GM18499 (cell line): ENCODE measurements around the gene MCTS1.
"Not testable (repeated sequence)": the region's sequence is repeated elsewhere in the genome, so short reads cannot be mapped to it uniquely, and the experiment has no call there.

Source experiments
- ATAC-seq: cut with Tn5 transposase; IDR thresholded peaks from one replicate; pipeline ENCODE4 v1.9.1; 2021; ENCODE audit warnings: moderate number of reproducible peaks; ENCODE audit not compliant: insufficient read depth, unreplicated experiment

The MCTS1 gene, protein sequence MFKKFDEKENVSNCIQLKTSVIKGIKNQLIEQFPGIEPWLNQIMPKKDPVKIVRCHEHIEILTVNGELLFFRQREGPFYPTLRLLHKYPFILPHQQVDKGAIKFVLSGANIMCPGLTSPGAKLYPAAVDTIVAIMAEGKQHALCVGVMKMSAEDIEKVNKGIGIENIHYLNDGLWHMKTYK

DNA sequence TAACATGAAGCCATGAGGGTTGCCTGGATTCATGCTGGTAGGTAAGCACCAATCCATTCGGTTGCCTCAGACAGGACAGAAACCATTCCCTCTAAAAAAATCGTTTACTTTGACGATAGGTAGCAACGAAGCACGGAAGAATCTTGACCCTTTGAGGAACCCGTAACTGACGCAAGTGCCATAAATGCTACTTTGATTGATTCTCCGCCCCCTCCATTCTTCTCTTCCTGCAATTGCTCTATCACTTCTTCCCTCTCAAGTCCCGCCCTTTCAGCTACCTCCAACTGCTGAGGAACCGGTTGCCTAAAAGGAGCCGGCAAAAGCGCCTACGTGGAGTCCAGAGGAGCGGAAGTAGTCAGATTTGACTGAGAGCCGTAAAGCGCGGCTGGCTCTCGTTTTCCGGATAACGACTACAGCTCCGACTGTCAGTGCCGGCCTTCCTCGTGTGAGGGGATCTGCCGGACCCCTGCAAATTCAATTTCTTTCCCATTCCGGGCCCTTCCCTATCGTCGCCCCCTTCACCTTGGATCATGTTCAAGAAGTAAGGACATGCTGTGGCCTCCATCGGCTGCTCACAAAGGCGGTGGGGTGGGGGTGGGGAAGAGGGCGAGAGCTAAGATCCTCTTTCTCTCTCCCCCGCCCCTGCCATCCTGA, at the start of gene MCTS1:
Gene MCTS1, plus strand, starts transcription at position 395 of the 654 bp plus-strand sequence. Its CDS starts 136 bp downstream, at position 531.
- peak; percentile 92 for ATAC-seq

DNA sequence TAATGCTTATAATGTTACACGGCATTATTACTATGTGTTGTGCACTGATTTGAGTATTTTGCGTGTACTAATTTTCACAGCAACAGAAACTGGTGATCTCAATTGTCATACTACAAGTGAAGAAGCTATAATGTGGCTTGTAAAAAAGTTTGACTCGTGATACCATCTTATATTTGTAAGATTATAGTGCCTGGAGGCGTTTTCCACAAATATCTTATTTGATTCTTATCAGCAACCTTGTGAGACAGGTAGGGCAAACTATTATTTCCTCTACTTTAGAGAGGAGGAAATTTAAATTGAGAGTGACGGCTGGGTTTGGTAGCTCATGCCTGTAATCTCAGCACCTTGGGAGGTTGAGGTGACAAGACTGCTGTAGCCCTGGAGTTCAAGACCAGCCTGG, 47.6 kb upstream of the MCTS1 start:
- no peak for ATAC-seq

DNA sequence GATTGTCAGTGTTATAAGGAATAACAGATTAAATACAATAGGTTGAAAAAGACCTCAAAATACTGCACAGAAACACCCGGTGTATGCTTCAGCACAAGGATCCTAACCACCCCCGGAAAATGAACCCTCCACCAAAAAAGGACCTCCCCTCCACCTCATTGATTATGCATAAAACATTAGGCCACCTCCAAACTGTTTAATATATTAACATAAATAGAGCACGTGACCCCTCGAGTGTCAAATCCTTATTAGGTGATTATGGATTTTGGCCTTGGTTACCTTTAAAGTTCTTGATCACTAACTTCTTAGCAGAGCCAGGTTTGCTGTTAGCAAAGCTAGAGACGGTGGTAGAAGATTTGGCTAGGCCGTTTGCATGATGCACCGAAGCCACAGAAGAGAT, 44.1 kb upstream of the MCTS1 start:
- no peak for ATAC-seq

DNA sequence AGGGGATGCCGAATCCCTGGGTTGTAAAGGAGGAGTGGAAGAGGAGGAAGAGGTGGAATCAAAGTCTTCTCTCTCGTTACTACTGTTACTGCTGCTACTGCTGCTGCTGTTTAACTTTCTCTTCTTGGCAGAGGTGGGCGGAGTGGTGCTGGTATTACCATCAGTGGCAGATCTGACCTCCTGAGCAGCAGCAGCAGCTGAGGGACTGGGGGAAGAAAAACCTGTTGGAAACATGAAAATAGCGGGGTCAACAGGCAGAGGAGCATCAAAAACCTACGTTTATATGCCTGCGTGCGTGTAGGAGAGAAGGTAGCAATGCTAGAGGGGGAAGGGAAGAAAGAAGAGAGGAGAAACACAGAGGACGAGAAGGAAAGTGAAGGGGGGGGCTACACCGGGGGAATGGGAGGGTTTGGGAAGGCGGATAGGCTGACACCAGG, 43.5 kb upstream of the MCTS1 start:
- peak; percentile 30 for ATAC-seq

DNA sequence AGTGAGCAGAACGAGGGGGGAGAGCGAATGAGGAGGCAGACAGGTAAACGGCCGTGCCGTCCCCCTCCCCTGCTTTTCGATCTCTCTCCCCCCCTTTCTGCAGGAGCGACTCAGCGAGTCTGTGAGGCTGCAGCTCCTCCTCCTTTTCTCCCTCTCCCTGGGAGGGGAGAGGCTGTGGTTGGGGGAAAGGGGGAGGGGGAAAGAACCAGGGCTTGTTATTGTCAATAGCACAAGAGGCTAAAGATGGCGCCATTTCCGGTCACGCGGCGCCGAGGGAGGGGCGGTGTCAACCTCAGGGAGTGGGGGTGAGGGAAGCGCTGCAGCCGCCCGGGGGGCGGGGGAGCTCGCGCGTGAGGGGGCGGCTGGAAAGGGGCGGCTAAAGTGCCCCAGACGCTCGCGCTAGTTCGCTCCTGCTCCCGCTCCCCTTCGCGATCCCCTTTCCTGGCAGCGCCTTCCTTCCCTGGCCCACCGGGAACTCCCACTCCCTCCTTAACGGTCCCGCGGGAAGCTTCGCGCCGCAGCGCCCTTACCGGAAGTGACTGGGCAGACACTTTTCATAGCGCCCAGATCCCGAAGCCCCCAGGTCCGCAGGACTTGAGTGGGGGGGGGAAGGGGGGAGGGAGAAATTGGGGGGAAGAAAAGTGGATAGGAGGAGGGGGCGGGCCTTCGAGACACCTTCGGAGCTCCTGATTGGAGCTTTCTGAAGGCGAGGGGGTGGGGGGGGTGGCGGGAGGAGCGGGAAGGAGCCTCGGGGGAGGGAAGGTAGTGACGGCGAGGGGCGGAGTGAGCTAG, 42.9 kb upstream of the MCTS1 start, which contains the start of gene CUL4B:
Gene CUL4B, minus strand, starts transcription at position 121 of the 792 bp plus-strand sequence. CDS start 324 bp downstream, outside the sequence.
- ATAC-seq = peak; percentile 61

DNA sequence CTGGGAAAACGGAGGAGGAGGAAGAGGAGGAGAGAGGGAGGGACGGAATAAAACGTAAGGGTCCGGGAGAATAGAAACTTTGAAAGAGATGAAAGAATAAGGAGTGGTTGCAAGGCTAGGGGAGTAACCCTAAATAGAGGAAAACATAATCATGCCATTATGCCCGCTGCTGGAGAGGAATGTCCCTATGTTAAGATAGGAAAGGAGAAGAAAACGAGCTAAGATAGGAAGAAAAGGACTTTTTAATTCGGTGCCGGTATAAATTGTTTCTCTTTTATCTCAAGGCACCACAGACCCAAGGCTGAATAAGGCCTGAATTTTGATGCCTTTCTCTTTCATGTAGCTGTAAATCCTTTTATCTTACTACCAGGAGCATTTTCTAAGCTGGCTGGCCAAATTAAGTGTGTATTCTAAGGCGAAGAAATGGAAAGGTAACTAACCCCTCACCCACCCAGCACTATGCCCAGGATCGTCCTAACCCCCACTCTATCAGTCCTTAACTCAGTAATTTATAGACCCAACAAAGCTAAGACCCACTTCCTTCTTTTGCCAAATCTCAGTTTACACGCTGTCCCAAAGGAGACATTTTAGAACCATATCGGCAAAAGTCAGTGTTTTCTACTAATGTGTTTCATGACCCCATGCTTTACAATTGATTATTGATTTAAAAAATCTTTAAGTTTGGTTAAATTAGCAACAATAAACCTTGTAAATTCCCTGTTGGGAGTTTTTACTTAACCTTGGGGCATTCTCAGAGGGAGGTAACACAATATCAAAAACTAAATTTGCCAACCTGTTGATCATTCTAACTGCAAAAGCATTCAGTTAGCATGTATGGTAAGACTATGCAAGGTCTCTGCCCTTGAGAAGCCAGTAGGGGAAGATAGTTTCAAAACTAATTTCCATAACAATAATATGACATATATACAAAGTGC, 42.0 kb upstream of the MCTS1 start:
- no peak for ATAC-seq

DNA sequence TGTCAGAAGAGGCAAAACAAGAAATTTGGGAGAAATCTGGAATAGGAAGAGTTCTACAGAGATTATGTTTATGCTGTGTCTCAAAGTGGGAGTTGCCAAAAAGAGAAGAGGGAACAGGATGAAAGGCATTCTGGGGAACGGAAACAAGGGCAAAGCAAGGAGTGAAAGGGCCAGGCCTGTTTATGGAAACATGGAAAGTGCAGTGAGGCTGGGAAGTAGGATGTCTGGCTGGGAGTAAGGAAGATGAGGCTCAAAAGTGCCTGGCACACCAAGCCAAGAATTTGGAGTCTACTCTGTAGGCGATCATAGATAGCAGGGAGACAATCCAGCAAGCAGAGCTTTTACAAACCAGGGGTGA, 41.4 kb upstream of the MCTS1 start:
- no peak for ATAC-seq

DNA sequence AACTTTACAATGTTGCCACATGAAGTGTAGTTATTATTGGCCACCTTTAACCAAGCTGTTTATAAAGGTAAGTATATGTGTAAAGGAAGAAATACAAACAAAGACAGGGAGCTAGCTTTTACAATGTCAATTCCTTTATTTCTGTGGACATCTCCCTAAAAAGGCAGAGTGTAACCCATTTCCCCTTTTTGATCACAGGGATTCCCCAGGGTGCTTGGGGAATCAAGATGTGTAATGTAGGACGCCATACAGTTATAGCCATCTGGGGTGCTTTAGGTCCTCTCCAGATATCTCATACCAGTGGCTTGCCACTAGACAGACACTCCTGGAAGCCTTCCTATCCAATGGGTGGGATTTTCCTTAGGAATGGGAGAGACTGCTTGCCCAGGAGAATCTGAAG, 39.0 kb upstream of the MCTS1 start:
- ATAC-seq = no peak

DNA sequence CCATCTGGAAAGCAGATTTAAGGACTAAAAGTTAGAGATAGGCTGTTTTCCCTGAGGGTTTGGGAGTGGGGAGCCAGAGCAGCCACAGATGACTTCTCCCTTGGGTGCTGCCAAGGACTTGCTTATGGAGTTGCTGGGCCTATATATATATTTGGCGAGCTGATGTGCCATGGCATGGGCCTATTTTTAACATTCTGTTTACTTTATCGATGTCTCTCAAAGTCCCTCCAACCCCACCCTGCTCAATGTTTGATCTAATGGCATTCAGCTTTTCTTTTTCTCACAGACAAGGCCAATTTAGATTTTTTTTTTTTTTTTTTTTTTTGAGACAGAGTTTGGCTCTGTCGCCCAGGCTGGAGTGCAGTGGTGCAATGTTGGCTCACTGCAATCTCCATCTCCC, 37.1 kb upstream of the MCTS1 start:
- no peak for ATAC-seq

DNA sequence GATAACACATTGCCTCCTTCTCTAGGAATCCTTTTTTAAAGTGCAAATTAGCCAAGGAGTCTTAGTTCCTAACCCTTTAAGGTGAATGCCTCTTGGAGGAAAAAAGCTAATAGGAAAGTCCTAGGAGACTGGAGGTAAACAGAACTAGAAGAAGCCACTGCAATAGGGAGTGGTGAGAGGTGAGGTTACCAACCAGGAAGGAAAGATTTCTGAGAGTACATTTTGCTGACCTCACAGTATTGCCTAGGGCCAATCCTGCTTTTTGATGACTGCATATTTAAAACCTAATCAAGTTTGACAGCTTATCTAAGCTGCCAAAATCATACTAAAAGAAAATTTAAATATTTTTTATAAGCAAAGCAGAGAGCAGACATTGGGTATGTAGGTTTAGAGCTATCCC, 35.9 kb upstream of the MCTS1 start:
- no peak for ATAC-seq

DNA sequence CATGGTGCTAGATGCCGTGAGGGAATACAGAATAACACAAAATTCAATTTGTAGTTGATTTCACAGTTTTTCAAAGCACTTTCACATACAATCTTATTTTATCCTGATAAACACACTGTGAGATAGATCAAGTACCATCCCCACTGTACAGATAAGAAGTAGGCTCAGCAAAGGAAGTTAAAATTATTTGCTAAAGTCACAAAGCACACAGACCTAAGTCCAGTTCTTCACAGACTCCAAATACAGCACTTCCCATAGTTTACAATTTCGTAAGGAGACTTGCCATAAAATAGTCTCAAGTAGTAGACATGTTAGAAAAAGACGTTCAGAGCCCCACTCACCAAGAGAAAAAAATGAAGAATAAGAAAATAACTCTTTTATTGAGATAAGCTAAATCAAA, 35.3 kb upstream of the MCTS1 start:
- no peak for ATAC-seq

DNA sequence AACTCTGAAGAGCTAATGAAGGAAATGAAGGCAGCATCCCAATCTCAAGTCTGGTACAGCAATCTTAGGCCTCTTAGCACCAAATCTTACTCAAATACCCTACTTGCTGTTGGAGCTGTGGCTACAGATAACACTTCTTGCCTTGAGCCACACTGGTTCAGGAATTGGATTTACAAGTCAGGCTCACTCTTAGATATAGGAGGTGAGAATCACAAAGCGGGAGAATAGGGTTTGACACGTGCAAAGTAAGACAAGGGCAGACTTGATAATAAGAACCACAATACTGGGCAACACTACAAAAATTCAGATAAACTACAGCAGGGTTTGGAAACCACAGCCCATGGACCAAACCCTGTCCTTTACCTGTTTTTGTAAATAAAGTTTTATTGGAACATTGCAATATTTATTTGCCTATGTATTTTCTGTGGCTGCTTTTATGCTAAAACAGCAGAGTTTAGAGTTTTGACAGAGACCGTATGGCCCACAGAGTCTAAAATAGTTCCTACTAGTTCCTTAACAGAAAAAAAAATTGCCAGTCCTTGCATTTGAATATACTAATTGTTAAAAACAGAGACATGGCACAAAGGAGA, 33.8 kb upstream of the MCTS1 start:
- no peak for ATAC-seq

DNA sequence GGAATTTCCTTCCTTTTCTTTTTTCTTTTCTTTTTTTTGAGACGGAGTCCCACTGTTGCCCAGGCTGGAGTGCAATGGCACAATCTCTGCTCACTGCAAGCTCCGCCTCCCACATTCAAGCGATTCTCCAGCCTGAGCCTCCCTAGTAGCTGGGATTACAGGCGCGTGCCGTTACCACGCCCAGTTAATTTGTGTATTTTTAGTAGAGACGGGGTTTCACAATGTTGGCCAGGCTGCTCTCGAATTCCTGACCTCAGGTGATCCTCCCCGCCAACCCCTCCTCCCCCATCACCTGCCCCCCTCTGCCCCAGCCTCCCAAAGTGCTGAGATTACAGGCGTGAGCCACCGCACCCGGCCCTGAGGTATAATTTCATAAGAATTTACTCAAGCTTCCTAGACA, 30.1 kb upstream of the MCTS1 start:
- ATAC-seq = not testable (repeated sequence)

DNA sequence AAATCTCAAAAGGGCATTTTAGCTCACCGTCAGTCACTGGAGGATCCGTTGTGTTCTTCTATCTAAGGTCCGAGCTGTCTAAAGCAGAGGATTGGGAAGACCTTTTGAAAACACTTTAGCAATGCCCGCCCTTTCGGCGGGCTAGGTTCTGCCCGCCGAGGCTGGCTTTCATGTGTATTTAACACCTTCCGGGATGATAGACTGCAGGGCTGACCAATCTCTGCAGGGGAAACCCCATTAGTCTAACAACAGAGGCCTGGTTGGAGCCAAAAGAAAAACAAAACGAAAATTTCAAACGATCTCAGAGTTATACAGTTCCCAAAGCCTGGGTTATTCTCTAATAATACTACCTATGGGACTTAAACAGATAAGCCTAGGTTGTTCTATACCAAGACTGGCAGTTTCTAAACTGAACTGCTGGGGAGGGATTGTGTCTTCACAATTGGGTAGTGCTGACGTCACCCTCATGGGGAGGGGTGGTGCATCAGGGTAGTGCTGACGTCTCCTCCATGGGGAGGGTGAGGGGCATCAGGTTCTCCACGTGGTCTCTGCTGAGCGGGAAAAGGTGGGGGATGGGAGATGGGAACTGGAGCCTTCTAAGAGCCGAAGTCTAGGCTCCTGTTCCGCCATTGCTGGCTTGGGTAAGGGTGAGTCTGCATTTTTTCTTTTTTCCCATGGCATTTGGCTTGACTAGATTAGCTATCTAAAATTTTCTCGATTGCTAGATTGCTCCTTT, 28.4 kb upstream of the MCTS1 start:
- no peak for ATAC-seq

DNA sequence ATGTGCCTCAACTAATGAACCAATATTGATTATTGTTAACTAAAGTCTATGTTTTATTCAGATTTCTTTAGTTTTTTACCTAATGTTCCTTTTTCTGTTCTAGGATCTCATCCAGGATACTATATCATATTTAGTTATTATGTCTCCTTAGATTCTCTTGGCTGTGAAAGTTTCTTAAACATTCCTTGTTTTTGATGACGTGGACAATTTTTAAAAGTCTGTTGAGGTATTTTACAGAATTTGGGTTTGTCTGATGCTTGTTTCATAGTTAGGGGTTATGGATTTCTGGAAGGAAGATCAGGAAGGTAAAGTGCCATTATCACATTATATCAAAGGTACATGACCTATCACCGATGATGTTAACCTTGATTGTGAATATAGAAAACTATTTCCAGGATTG, 18.2 kb upstream of the MCTS1 start:
- ATAC-seq = no peak

DNA sequence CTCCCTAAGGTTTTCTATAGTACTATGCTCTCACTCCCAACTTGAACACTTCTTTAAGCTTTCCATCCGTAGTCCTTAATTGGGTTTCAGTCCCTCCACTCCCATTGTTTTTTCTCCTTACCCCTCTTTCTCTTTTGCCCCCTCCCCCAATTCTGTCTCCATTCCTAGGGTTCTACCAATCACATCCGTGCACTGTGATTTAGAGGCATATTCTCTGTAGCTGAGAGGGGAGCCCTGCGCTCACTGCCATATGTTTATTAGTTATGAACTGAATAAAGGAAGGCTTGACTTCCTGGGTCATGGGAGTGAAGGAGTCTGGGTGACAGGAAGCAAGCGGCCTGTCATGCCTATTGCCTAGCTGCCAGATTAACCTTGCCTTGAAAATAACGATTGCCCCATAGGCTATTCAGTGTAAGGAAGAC, 471 bp downstream of the MCTS1 start:
- ATAC-seq = no peak

DNA sequence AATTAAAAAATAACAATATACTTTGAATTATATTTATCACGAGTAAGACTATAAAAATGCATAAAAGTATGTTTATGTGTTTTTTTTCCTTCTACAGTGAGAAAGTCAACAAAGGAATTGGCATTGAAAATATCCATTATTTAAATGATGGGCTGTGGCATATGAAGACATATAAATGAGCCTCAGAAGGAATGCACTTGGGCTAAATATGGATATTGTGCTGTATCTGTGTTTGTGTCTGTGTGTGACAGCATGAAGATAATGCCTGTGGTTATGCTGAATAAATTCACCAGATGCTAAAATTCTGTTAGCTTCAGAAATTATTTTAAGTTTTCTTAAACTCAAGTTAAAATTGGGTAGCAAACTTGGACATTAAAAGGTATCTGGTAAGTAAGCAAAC, 8.2 kb downstream of the MCTS1 start:
- ATAC-seq = no peak

DNA sequence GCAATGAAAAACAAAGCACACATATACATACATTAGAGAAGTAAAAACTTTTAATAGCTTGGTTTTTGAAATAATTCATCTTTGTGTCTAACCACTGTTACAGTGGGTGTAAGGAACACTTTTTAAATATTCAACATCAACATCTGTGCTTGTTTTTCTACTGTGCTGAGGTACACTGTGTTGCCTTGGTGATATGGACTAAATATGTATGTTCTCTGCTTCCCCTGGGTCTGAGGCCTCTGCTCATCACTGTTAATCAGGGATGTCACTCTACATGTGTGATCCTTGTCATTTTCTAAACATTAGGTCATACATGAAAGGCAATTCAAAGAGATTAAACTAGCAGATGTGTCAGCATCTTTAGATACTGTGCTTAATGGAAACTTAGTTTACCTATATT, 10.9 kb downstream of the MCTS1 start:
- ATAC-seq = no peak

DNA sequence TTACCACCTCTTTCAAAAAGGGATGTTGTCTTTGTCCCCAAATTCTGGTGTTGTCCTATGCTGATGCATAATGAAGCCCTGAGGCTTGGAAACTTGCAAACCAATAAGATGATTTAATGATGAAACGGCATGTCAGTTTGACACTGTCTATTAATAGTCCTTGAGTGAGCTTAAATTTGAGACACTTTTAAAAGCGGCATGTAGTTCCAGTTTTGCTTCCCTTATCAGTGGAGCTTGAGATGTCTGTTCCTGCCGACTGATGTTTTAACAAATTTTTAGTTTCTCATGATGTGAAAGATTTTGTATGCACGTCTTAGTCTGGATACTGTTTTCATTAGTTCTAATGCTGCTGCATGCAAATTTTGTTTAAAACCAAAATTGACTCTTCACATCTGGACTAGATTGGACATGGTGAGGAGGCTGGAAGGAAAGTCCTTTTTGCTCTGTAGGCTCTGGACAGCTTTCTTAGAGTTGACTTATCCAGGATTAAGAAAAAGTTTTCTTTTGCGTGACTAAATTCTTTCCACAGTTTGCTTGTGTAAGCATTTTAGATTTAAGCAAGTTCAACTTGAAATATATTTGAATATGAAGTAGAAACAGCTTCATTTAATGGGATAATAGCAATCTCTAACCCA, 14.2 kb downstream of the MCTS1 start:
- peak; percentile 48 for ATAC-seq
